IMR-90 (cell line): ENCODE measurements around the gene GCH1. TPM values are rescaled to one million over a fixed set of nuclear protein-coding genes. Genes with fewer than 3 reads are reported as not detected.

Source experiments
- ATAC-seq: fragments of 200-7000 bp; cut with Tn5 transposase; 2 replicates; pipeline ENCODE4 v1.9.1; 2020; ENCODE audit warnings: low read depth, mild to moderate bottlenecking, moderate library complexity
- BruUV-seq: library from RNA; stranded (reverse); fragments of 400-500 nt; replicated peaks from 2 replicates; lab custom pipeline; 2021; lab: Mats Ljungman, UMichigan
- CTCF ChIA-PET: fragments of 300-600 bp; formaldehyde crosslinking; extraction: SDS; loops from one replicate; lab custom pipeline; 2021; ENCODE audit warnings: antibody characterized with exemption; lab: Yijun Ruan, JAX
- POLR2A ChIA-PET: fragments of 300-600 bp; sonication (Branson Sonifier 250); formaldehyde crosslinking; loops from one replicate; lab custom pipeline; 2022; ENCODE audit warnings: antibody characterized with exemption; ENCODE audit not compliant: unreplicated experiment; lab: Charles Lee
- DNase-seq: peaks from one replicate; pipeline ENCODE4 v3.0.0; 2013
- H2AFZ ChIP-seq: replicated peaks from 2 replicates; pipeline ENCODE3; 2013; ENCODE audit warnings: low read length, mild to moderate bottlenecking; ENCODE audit not compliant: poor library complexity
- H2AK5ac ChIP-seq: 2 replicates; pipeline ENCODE4 v1.6.1; 2013; ENCODE audit warnings: low read depth, low read length, inconsistent platforms
- H2AK9ac ChIP-seq: replicated peaks from 2 replicates; pipeline ENCODE3; 2013; ENCODE audit warnings: mild to moderate bottlenecking, low read depth, low read length, moderate library complexity; ENCODE audit not compliant: poor library complexity
- H2BK120ac ChIP-seq: 2 replicates; pipeline ENCODE4 v1.6.1; 2013; ENCODE audit warnings: low read depth, low read length, inconsistent platforms
- H2BK15ac ChIP-seq: 3 replicates; pipeline ENCODE4 v1.6.1; 2013; ENCODE audit warnings: low read depth, low read length, inconsistent platforms
- H2BK20ac ChIP-seq: 2 replicates; pipeline ENCODE4 v1.6.1; 2013; ENCODE audit warnings: low read depth, mild to moderate bottlenecking, inconsistent platforms, low read length, moderate library complexity
- H2BK5ac ChIP-seq: 2 replicates; pipeline ENCODE4 v1.6.1; 2013; ENCODE audit warnings: mild to moderate bottlenecking, low read depth, low read length, inconsistent platforms; ENCODE audit not compliant: poor library complexity, severe bottlenecking
- H3K14ac ChIP-seq: replicated peaks from 2 replicates; pipeline ENCODE4 v1.6.1; 2013; ENCODE audit warnings: low read depth, low read length, inconsistent platforms
- H3K18ac ChIP-seq: 2 replicates; pipeline ENCODE4 v1.6.1; 2013; ENCODE audit warnings: low read depth, low read length, control low read depth
- H3K23ac ChIP-seq: 2 replicates; pipeline ENCODE4 v1.6.1; 2013; ENCODE audit warnings: low read depth, low read length, inconsistent platforms
- H3K27ac ChIP-seq: 2 replicates; pipeline ENCODE4 v1.5.1; 2013; ENCODE audit warnings: mild to moderate bottlenecking, control low read depth, low read length; ENCODE audit not compliant: insufficient read depth
- H3K27me3 ChIP-seq: 2 replicates; pipeline ENCODE4 v1.6.1; 2013; ENCODE audit warnings: low read length; ENCODE audit not compliant: control insufficient read depth, insufficient read depth
- H3K36me3 ChIP-seq: 2 replicates; pipeline ENCODE4 v1.6.1; 2013; ENCODE audit warnings: low read length, mixed read lengths; ENCODE audit not compliant: control insufficient read depth, insufficient read depth
- H3K4ac ChIP-seq: 2 replicates; pipeline ENCODE4 v1.6.1; 2013; ENCODE audit warnings: low read depth, low read length, inconsistent platforms
- H3K4me1 ChIP-seq: 2 replicates; pipeline ENCODE4 v1.6.1; 2013; ENCODE audit warnings: low read length, mixed read lengths; ENCODE audit not compliant: control insufficient read depth, insufficient read depth
- H3K4me2 ChIP-seq: 2 replicates; pipeline ENCODE4 v1.6.1; 2013; ENCODE audit warnings: low read depth, mild to moderate bottlenecking, control low read depth, low read length, moderate library complexity
- H3K4me3 ChIP-seq: 2 replicates; pipeline ENCODE4 v1.5.1; 2013; ENCODE audit warnings: low read depth, mild to moderate bottlenecking, control low read depth, low read length, moderate library complexity; ENCODE audit not compliant: insufficient read depth
- H3K56ac ChIP-seq: 2 replicates; pipeline ENCODE4 v1.6.1; 2013; ENCODE audit warnings: low read length, inconsistent platforms; ENCODE audit not compliant: insufficient read depth; ENCODE audit errors: extremely low read depth
- H3K79me1 ChIP-seq, 2 experiments: 2 replicates each; pipeline ENCODE4 v1.6.1; 2013; ENCODE audit warnings: low read length in 2 of 2, inconsistent platforms in 1 of 2, low read depth in 1 of 2
- H3K9ac ChIP-seq: 2 replicates; pipeline ENCODE4 v1.6.1; 2013; ENCODE audit warnings: low read depth, low read length, control low read depth
- H3K9me1 ChIP-seq: 2 replicates; pipeline ENCODE4 v1.6.1; 2013; ENCODE audit warnings: low read length, inconsistent platforms; ENCODE audit not compliant: insufficient read depth
- H3K9me3 ChIP-seq: 2 replicates; pipeline ENCODE4 v1.6.1; 2013; ENCODE audit warnings: low read length; ENCODE audit not compliant: control insufficient read depth, insufficient read depth
- H4K20me1 ChIP-seq: 2 replicates; pipeline ENCODE4 v1.6.1; 2013; ENCODE audit warnings: low read length, inconsistent platforms; ENCODE audit not compliant: insufficient read depth
- H4K5ac ChIP-seq: 2 replicates; pipeline ENCODE4 v1.6.1; 2013; ENCODE audit warnings: mild to moderate bottlenecking, low read depth, low read length, control low read depth
- H4K8ac ChIP-seq, 2 experiments: 2 replicates each; pipeline ENCODE4 v1.6.1; 2013; ENCODE audit warnings: low read depth in 2 of 2, low read length in 2 of 2, control low read depth in 1 of 2, inconsistent platforms in 1 of 2
- H4K91ac ChIP-seq: 2 replicates; pipeline ENCODE4 v1.6.1; 2013; ENCODE audit warnings: low read depth, low read length, inconsistent platforms; ENCODE audit not compliant: insufficient read depth
- FOS ChIP-seq: fragments of 150-350 bp; IDR thresholded peaks from 2 replicates; pipeline ENCODE4 v1.6.1; 2016; ENCODE audit warnings: low read depth, low read length
- MAFK ChIP-seq: IDR thresholded peaks from 2 replicates; pipeline ENCODE4 v1.6.1; 2012; ENCODE audit warnings: low read depth, low read length, improper control_type of control experiment
- MAZ ChIP-seq: IDR thresholded peaks from 2 replicates; pipeline ENCODE4 v1.6.1; 2012; ENCODE audit warnings: low read depth, mild to moderate bottlenecking, low read length, improper control_type of control experiment, moderate library complexity, borderline replicate concordance
- NFE2L2 ChIP-seq: fragments of 150-350 bp; IDR thresholded peaks from 2 replicates; pipeline ENCODE4 v1.6.1; 2016; ENCODE audit warnings: low read depth, mild to moderate bottlenecking, low read length
- POLR2A ChIP-seq: IDR thresholded peaks from 2 replicates; pipeline ENCODE4 v1.6.1; 2012; ENCODE audit warnings: mild to moderate bottlenecking, low read depth, low read length
- RCOR1 ChIP-seq: IDR thresholded peaks from 2 replicates; pipeline ENCODE4 v1.6.1; 2012; ENCODE audit warnings: mild to moderate bottlenecking, low read length, improper control_type of control experiment; ENCODE audit not compliant: insufficient replicate concordance
- WGBS, 2 experiments: methylation state at CpG; one replicate each; pipeline versions ENCODE4 v1.1.5 to v1.1.7; 2013; ENCODE audit warnings: missing lambda C conversion rate in 2 of 2; ENCODE audit not compliant: insufficient read length in 1 of 2; ENCODE audit errors: extremely low coverage in 2 of 2; 5-methylcytosine and 5-hydroxymethylcytosine counted together
- dilution Hi-C: fragments of 300-500 bp; cut with HindIII; formaldehyde crosslinking; loops from one replicate; pipeline ENCODE4 v1.14.3; 2018; ENCODE audit warnings: low sequenced_read_pairs; ENCODE audit not compliant: unreplicated experiment
- in situ Hi-C: fragments of 300-500 bp; cut with MboI; formaldehyde crosslinking; loops from 3 replicates; pipeline ENCODE4 v1.14.3; 2019; ENCODE audit warnings: low sequenced_read_pairs, inconsistent platforms, mixed read lengths
- intact Hi-C: fragments of 100-400 bp; cut with micrococcal nuclease; formaldehyde crosslinking; loops from 2 replicates; pipeline ENCODE4 v1.10.0; 2022
- polyA plus RNA-seq, 3 experiments: library from polyadenylated mRNA; depleted of rRNA; stranded (reverse); fragments of >200 nt; gene quantifications; 2 replicates each; pipeline ENCODE4 v1.2.3, GENCODE V29; 2012; ENCODE audit warnings: low replicate concordance in 1 of 3
- total RNA-seq: library from RNA; depleted of rRNA; stranded (reverse); fragments of >200 nt; gene quantifications from 2 replicates; pipeline ENCODE4 v1.2.3, GENCODE V29; 2012

The GCH1 gene
- total and polyA plus RNA-seq, 2 of the 4 experiments (the other 2 are of a cell fraction): 0.54 to 0.74 TPM

DNA sequence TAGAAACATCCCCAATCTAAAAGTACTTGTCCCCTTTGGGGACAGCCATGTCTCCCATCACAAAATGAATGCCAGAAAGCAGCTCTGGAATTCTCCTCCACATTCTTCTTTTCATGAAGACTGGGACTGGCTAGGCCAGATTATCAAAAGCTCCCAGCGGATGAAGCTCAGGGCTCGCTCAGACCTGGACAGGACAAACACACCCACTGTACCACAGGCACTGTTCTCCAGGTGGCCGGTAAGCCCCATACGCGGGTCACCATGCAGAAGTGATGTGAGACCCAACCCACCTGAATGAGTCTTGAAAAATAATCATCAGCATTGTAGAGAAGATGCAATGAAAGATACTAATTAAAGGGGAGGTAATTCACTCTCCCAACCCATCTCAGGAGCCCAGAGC, 85.1 kb downstream of the GCH1 start:
- no peaks in the 10 kb centered on the region; the same call in 1 of the 2 replicates for H3K4me1 ChIP-seq
- no peak overlapping the region for H2BK5ac ChIP-seq
- 0 out of 2 replicates have a peak, but pooled peaks cover 2% of the 10 kb centered on the region for H3K9me3 ChIP-seq
- H2BK120ac ChIP-seq: no peak overlapping the region
- H2AFZ ChIP-seq: no peak overlapping the region
- H3K23ac ChIP-seq: no peak overlapping the region
- ATAC-seq (no peak), DNase-seq (no peak)
- H2BK20ac ChIP-seq: no peak overlapping the region
- H3K9ac ChIP-seq: no peak overlapping the region
- H2AK5ac ChIP-seq: no peak overlapping the region
- no peaks in the 10 kb centered on the region for H3K79me1 ChIP-seq
- dilution Hi-C loops (no loop called here), intact Hi-C loops (no loop called here), in situ Hi-C loops (no loop called here)
- no peak overlapping the region for H3K4me3 ChIP-seq
- no peak overlapping the region for H3K4me2 ChIP-seq
- H2AK9ac ChIP-seq: no peak overlapping the region
- no peak overlapping the region for H4K91ac ChIP-seq
- no peak overlapping the region for H3K27ac ChIP-seq
- WGBS, 2 experiments: no CpG with 5 or more reads among the region's 5 CpGs
- H3K27me3 ChIP-seq: peaks cover 26% of the 10 kb centered on the region
- no peaks in the 10 kb centered on the region for H3K36me3 ChIP-seq
- no peak overlapping the region for H4K5ac ChIP-seq
- H4K20me1 ChIP-seq: no peaks in the 10 kb centered on the region
- no TSS peak for BruUV-seq
- POLR2A ChIA-PET: no interaction called here
- no peak overlapping the region for H2BK15ac ChIP-seq
- no peak overlapping the region for H3K4ac ChIP-seq
- H3K9me1 ChIP-seq: no peaks in the 10 kb centered on the region
- no peak overlapping the region for H3K18ac ChIP-seq
- no peak for TF ChIP-seq POLR2A
- TF ChIP-seq NFE2L2: no peak
- no peak for TF ChIP-seq MAFK
- TF ChIP-seq RCOR1: no peak
- TF ChIP-seq MAZ: no peak
- TF ChIP-seq FOS: no peak
- CTCF ChIA-PET: interaction anchor here (1.5 to 1.7 kb wide), 2 partner anchors 11 to 13 kb away, joined by 3 to 5 read pairs; no protein-coding TSS in a partner anchor
- no peak overlapping the region for H3K56ac ChIP-seq
- H4K8ac ChIP-seq: no peak overlapping the region
- H3K14ac ChIP-seq: no peak overlapping the region
